DND-41 (cell line): ENCODE data around the gene JAML.

ENCODE experiments used
- ATAC-seq: fragments of 200-7000 bp; cut with Tn5 transposase; 3 replicates; pipeline ENCODE4 v1.9.1; 2021; ENCODE audit warnings: low read depth; ENCODE audit not compliant: insufficient read depth
- DNase-seq: peaks from one replicate; pipeline ENCODE4 v3.0.0-alpha.2; 2020
- H2AFZ ChIP-seq: 2 replicates; pipeline ENCODE4 v1.6.0; 2012; ENCODE audit warnings: low read depth, low read length
- H3K27ac ChIP-seq: 2 replicates; pipeline ENCODE4 v1.5.1; 2012; ENCODE audit warnings: low read length, inconsistent platforms
- H3K27me3 ChIP-seq: fragments of 200-600 bp; sonication (generic); 2 replicates; pipeline ENCODE4 v1.6.0; 2012; ENCODE audit warnings: low read length, mild to moderate bottlenecking, inconsistent platforms; ENCODE audit not compliant: insufficient read depth, poor library complexity
- H3K36me3 ChIP-seq: 2 replicates; pipeline ENCODE4 v1.5.1; 2012; ENCODE audit warnings: low read length, inconsistent platforms; ENCODE audit not compliant: insufficient read depth
- H3K4me1 ChIP-seq: 2 replicates; pipeline ENCODE4 v1.5.1; 2012; ENCODE audit warnings: mild to moderate bottlenecking, low read length; ENCODE audit not compliant: insufficient read depth
- H3K4me2 ChIP-seq: 2 replicates; pipeline ENCODE4 v1.6.0; 2012; ENCODE audit warnings: mild to moderate bottlenecking, moderate library complexity, low read length, inconsistent platforms; ENCODE audit not compliant: insufficient read depth
- H3K4me3 ChIP-seq, 2 experiments: fragments of 200-600 bp in 1 of 2; shearing (Covaris generic) in 1 of 2; 2 replicates each; pipeline ENCODE4 v1.5.1; 2012 to 2016; ENCODE audit warnings: inconsistent platforms in 2 of 2, low read length in 2 of 2, mild to moderate bottlenecking in 2 of 2, low read depth in 1 of 2, moderate library complexity in 1 of 2
- H3K79me2 ChIP-seq: 2 replicates; pipeline ENCODE4 v1.6.0; 2012; ENCODE audit warnings: low read length, inconsistent platforms; ENCODE audit not compliant: insufficient read depth
- H3K9ac ChIP-seq: 2 replicates; pipeline ENCODE4 v1.6.0; 2012; ENCODE audit warnings: low read depth, mild to moderate bottlenecking, inconsistent platforms, low read length, moderate library complexity
- H3K9me3 ChIP-seq: 2 replicates; pipeline ENCODE4 v1.5.1; 2012; ENCODE audit warnings: low read length, moderate library complexity, mild to moderate bottlenecking, inconsistent platforms; ENCODE audit not compliant: insufficient read depth, severe bottlenecking
- H4K20me1 ChIP-seq: 2 replicates; pipeline ENCODE4 v1.6.0; 2012; ENCODE audit warnings: low read length; ENCODE audit not compliant: insufficient read depth
- CTCF ChIP-seq: IDR thresholded peaks from 2 replicates; pipeline ENCODE4 v1.5.1; 2012; ENCODE audit warnings: borderline replicate concordance, low read length, moderate library complexity, mild to moderate bottlenecking; ENCODE audit not compliant: poor library complexity, severe bottlenecking; ENCODE audit errors: extremely low read depth
- EZH2 ChIP-seq: IDR thresholded peaks from 3 replicates; pipeline ENCODE4 v1.6.1; 2012; ENCODE audit warnings: borderline replicate concordance, low read depth, mild to moderate bottlenecking, moderate library complexity, low read length, inconsistent platforms; ENCODE audit not compliant: severe bottlenecking

Gene JAML

DNA sequence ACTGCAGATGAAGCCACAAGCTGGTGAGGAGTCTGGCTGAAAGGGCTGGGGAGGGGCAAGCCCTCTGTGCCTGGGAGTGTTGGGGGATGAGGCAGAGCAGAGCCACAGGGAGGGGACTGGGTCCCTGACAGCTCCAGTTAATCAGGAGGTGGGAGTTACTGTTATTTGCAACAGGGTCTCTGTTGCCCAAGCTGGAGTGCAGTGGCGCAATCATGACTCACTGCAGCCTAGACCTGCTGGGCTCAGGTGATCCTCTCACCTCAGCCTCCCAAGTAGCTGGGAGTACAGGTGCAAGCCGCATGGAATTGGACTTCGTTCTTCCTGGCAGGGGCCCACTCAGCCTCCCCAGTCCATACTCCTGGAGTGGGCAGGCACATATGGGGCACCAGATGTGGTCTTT lies 56.1 kb downstream of the JAML start:
- H3K4me1 ChIP-seq, result peaks cover 8% of the 10 kb centered on the region
- H3K9ac ChIP-seq, result no peak overlapping the region
- peaks cover 8% of the 10 kb centered on the region for H3K27me3 ChIP-seq
- no peak overlapping the region for H2AFZ ChIP-seq
- ATAC-seq (no peak), DNase-seq (no peak)
- TF ChIP-seq CTCF, result no peak
- no peaks in the 10 kb centered on the region; the same call in 1 of the 2 replicates for H4K20me1 ChIP-seq
- H3K27ac ChIP-seq, result no peak overlapping the region
- H3K4me2 ChIP-seq, result no peak overlapping the region
- no peak overlapping the region for H3K4me3 ChIP-seq
- no peaks in the 10 kb centered on the region for H3K9me3 ChIP-seq
- H3K36me3 ChIP-seq, result no peaks in the 10 kb centered on the region
- no peaks in the 10 kb centered on the region for H3K79me2 ChIP-seq

GRCh38 chr11:118168316-118168715 lies 56.5 kb downstream of the JAML start:
- Histone ChIP-seq H3K9ac (no peak overlapping the region), H3K79me2 (no peaks in the 10 kb centered on the region), H2AFZ (no peak overlapping the region), H3K27ac (no peak overlapping the region), H3K27me3 (peaks cover 8% of the 10 kb centered on the region), H3K4me1 (peaks cover 8% of the 10 kb centered on the region), H3K4me2 (no peak overlapping the region), H3K36me3 (no peaks in the 10 kb centered on the region), H3K9me3 (no peaks in the 10 kb centered on the region), H4K20me1 (no peaks in the 10 kb centered on the region; the same call in 1 of the 2 replicates), H3K4me3 (no peak overlapping the region)
- TF ChIP-seq EZH2, result no peak
- TF ChIP-seq CTCF, result no peak
- DNase-seq, result no peak
- ATAC-seq, result no peak

DNA sequence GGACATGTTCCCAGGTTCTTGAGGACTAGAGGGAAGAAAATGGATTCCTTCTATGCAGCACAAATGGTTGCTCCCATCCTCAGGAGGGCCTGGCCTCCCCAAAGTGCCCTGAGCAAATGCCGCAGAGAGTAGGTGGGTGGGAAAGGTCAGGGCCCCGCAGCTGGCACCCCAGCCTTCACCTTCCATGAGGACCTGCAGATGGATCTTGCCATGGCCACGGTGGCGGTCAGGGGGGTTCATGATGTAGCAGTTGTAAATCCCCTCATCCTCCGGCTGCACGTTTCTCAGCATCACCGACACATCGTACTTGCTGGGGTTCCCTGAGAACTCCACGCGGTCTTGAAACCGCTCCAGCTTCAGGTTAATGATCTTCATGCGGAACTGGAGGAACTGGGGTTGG lies 56.9 kb downstream of the JAML start:
- Histone ChIP-seq H2AFZ (no peak overlapping the region), H3K36me3 (no peaks in the 10 kb centered on the region), H3K4me1 (peaks cover 8% of the 10 kb centered on the region), H3K4me3 (no peak overlapping the region), H3K9ac (no peak overlapping the region), H4K20me1 (no peaks in the 10 kb centered on the region; the same call in 1 of the 2 replicates), H3K9me3 (no peaks in the 10 kb centered on the region), H3K27me3 (peaks cover 8% of the 10 kb centered on the region), H3K4me2 (no peak overlapping the region), H3K27ac (no peak overlapping the region), H3K79me2 (no peaks in the 10 kb centered on the region)
- DNase-seq (no peak), ATAC-seq (no peak)
- TF ChIP-seq CTCF, result no peak
- TF ChIP-seq EZH2, result no peak

DNA sequence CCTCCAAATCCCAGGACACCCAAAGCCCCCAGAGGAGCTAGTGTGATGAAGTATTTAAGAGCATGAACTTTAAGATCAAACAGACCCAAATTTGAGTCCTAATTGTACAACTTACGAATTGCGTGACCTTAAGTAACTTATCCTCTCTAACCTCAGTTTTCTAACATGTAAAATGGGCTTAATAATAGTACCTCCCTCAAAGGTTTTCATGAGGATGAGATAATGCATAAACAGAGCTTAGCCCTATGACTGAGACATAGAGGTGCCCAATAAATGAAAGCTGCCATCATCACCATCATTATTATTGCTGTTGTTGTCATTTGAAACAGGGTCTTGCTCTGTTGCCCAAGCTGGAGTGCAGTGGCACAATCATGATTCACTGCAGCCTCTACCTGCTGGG lies 57.6 kb downstream of the JAML start:
- no peaks in the 10 kb centered on the region for H3K79me2 ChIP-seq
- no peak overlapping the region for H3K4me2 ChIP-seq
- no peak overlapping the region for H3K27ac ChIP-seq
- no peaks in the 10 kb centered on the region for H3K36me3 ChIP-seq
- no peaks in the 10 kb centered on the region; the same call in 1 of the 2 replicates for H4K20me1 ChIP-seq
- no peak overlapping the region for H2AFZ ChIP-seq
- no peak for TF ChIP-seq CTCF
- ATAC-seq, result no peak
- no peak for DNase-seq
- no peaks in the 10 kb centered on the region for H3K9me3 ChIP-seq
- no peak overlapping the region for H3K9ac ChIP-seq
- peaks cover 14% of the 10 kb centered on the region for H3K27me3 ChIP-seq
- no peak overlapping the region for H3K4me3 ChIP-seq
- peaks cover 8% of the 10 kb centered on the region for H3K4me1 ChIP-seq
